A549 (cell line): Measurements from ENCODE around the gene SBK3. TPM values are rescaled to one million over a fixed set of nuclear protein-coding genes. Genes with fewer than 3 reads are reported as not detected.

Experiments
- ATAC-seq, 2 experiments: fragments of 200-7000 bp in 1 of 2; fragments of >200 bp in 1 of 2; cut with Nextera tagmentation in 1 of 2; cut with Tn5 transposase in 1 of 2; 3 replicates each; pipeline versions ENCODE4 v1.8.0 to v1.9.1; 2018 to 2020; ENCODE audit warnings: mild to moderate bottlenecking in 1 of 2, moderate library complexity in 1 of 2
- CTCF ChIA-PET: fragments of 300-600 bp; sonication (Branson Sonifier 250); formaldehyde crosslinking; extraction: SDS; loops from one replicate; lab custom pipeline; 2021; ENCODE audit warnings: antibody characterized with exemption, inconsistent platforms; lab: Yijun Ruan, JAX
- POLR2A ChIA-PET: fragments of 350-600 bp; formaldehyde crosslinking; extraction: SDS; loops from one replicate; lab custom pipeline; 2021; ENCODE audit warnings: antibody characterized with exemption, inconsistent platforms; lab: Yijun Ruan, JAX
- DNase-seq, 2 experiments: peaks; one replicate each; pipeline versions ENCODE4 v3.0.0 to v3.0.0-alpha.2; 2011 to 2016; ENCODE audit warnings: low read depth in 1 of 2, low spot score in 1 of 2
- FAIRE-seq: peaks from 2 replicates; lab custom pipeline; 2011; peaks lifted over from hg19 to GRCh38; lab: Jason Lieb, UNC
- H3K27ac ChIP-seq, 2 experiments: fragments of >200 bp; sonication (Bioruptor Twin); formaldehyde crosslinking; 3 replicates each; pipeline ENCODE4 v1.5.1; 2016 to 2017
- H3K4me1 ChIP-seq: fragments of >200 bp; sonication (Bioruptor Twin); formaldehyde crosslinking; 3 replicates; pipeline ENCODE4 v1.6.1; 2016
- H3K4me2 ChIP-seq: fragments of >200 bp; sonication (Bioruptor Twin); formaldehyde crosslinking; 3 replicates; pipeline ENCODE4 v1.6.1; 2016
- H3K4me3 ChIP-seq: fragments of >200 bp; sonication (Bioruptor Twin); formaldehyde crosslinking; 3 replicates; pipeline ENCODE4 v1.5.1; 2016
- H3K9me3 ChIP-seq: fragments of >200 bp; sonication (Bioruptor Twin); formaldehyde crosslinking; 3 replicates; pipeline ENCODE4 v1.6.1; 2016
- BCL3 ChIP-seq: fragments of >200 bp; sonication (Bioruptor Twin); formaldehyde crosslinking; IDR thresholded peaks from 3 replicates; pipeline ENCODE4 v1.6.1; 2016
- BHLHE40 ChIP-seq: IDR thresholded peaks from 2 replicates; pipeline ENCODE4 v1.6.1; 2012; ENCODE audit warnings: low read depth, low read length, inconsistent platforms
- CBX2 ChIP-seq: fragments of 200-600 bp; sonication (generic); IDR thresholded peaks from 2 replicates; pipeline ENCODE4 v1.6.1; 2016; ENCODE audit warnings: low read depth, mild to moderate bottlenecking, borderline replicate concordance
- CHD4 ChIP-seq: fragments of 200-600 bp; sonication (generic); IDR thresholded peaks from 2 replicates; pipeline ENCODE4 v1.6.1; 2016; ENCODE audit warnings: antibody characterized with exemption, mild to moderate bottlenecking, borderline replicate concordance
- CTCF ChIP-seq: fragments of >200 bp; sonication (Bioruptor Twin); formaldehyde crosslinking; IDR thresholded peaks from 3 replicates; pipeline ENCODE4 v1.5.1; 2016
- E2F6 ChIP-seq: IDR thresholded peaks from 2 replicates; pipeline ENCODE4 v1.6.1; 2012; ENCODE audit warnings: low read depth, borderline replicate concordance
- EHMT2 ChIP-seq: fragments of 200-600 bp; sonication (generic); IDR thresholded peaks from 2 replicates; pipeline ENCODE4 v1.6.1; 2016; ENCODE audit warnings: antibody characterized with exemption, low read depth, mild to moderate bottlenecking, moderate library complexity
- ESRRA ChIP-seq: fragments of 150-350 bp; IDR thresholded peaks from 2 replicates; pipeline ENCODE4 v1.6.1; 2014; ENCODE audit warnings: mild to moderate bottlenecking, low read length, borderline replicate concordance
- FOSB ChIP-seq: fragments of 250-450 bp; sonication (Bioruptor Pico); IDR thresholded peaks from 2 replicates; pipeline ENCODE4 v1.5.0; 2020; ENCODE audit warnings: mild to moderate bottlenecking, moderate library complexity
- FOXS1 ChIP-seq: fragments of 250-450 bp; sonication (Bioruptor Pico); IDR thresholded peaks from 2 replicates; pipeline ENCODE4 v1.5.0; 2020; ENCODE audit warnings: mild to moderate bottlenecking, moderate library complexity
- HDAC2 ChIP-seq: fragments of 200-600 bp; sonication (generic); IDR thresholded peaks from 2 replicates; pipeline ENCODE4 v1.6.1; 2016
- HES2 ChIP-seq: fragments of >200 bp; sonication (Bioruptor Twin); formaldehyde crosslinking; IDR thresholded peaks from 2 replicates; pipeline ENCODE4 v1.6.1; 2016
- HOXA7 ChIP-seq: fragments of 250-450 bp; sonication (Bioruptor Pico); IDR thresholded peaks from 2 replicates; pipeline ENCODE4 v1.5.0; 2020; ENCODE audit warnings: mild to moderate bottlenecking, moderate library complexity
- JUN ChIP-seq, 2 experiments: fragments of >200 bp; sonication (Bioruptor Twin); formaldehyde crosslinking; IDR thresholded peaks; 2 replicates in 1 of 2; 3 replicates in 1 of 2; pipeline ENCODE4 v1.6.1; 2016 to 2017
- JUNB ChIP-seq: fragments of >200 bp; sonication (Bioruptor Twin); formaldehyde crosslinking; IDR thresholded peaks from 2 replicates; pipeline ENCODE4 v1.6.1; 2016
- KDM5A ChIP-seq: fragments of 200-600 bp; sonication (generic); IDR thresholded peaks from 2 replicates; pipeline ENCODE4 v1.6.1; 2016; ENCODE audit warnings: antibody characterized with exemption, mild to moderate bottlenecking
- MAFK ChIP-seq: fragments of 450-650 bp; IDR thresholded peaks from 2 replicates; pipeline ENCODE4 v1.6.1; 2014; ENCODE audit not compliant: partially characterized antibody
- MYC ChIP-seq: IDR thresholded peaks from 2 replicates; pipeline ENCODE4 v1.6.1; 2012; ENCODE audit warnings: mild to moderate bottlenecking, inconsistent platforms, low read length, improper control_type of control experiment, borderline replicate concordance
- PHF8 ChIP-seq: fragments of 200-600 bp; sonication (generic); IDR thresholded peaks from 2 replicates; pipeline ENCODE4 v1.6.1; 2016; ENCODE audit warnings: low read depth, mild to moderate bottlenecking, antibody characterized with exemption, moderate library complexity, borderline replicate concordance
- POLR2A ChIP-seq: IDR thresholded peaks from 2 replicates; pipeline ENCODE4 v1.6.1; 2012; ENCODE audit warnings: mild to moderate bottlenecking, low read length
- RAD21 ChIP-seq, 2 experiments: fragments of >200 bp in 1 of 2; sonication (Bioruptor Twin) in 1 of 2; formaldehyde crosslinking in 1 of 2; IDR thresholded peaks in 1 of 2; conservative IDR thresholded peaks in 1 of 2; 2 replicates in 1 of 2; 3 replicates in 1 of 2; pipeline ENCODE4 v1.6.1; 2012 to 2018; ENCODE audit warnings: inconsistent platforms in 1 of 2
- RFX5 ChIP-seq: fragments of 450-650 bp; IDR thresholded peaks from 2 replicates; pipeline ENCODE4 v1.7.1; 2014; ENCODE audit warnings: antibody characterized with exemption, mild to moderate bottlenecking, moderate library complexity
- RNF2 ChIP-seq: fragments of 200-600 bp; sonication (generic); IDR thresholded peaks from 2 replicates; pipeline ENCODE4 v1.6.1; 2016; ENCODE audit warnings: low read depth, mild to moderate bottlenecking, antibody characterized with exemption, moderate library complexity, borderline replicate concordance
- ZC3H11A ChIP-seq: fragments of 450-650 bp; IDR thresholded peaks from 2 replicates; pipeline ENCODE4 v1.6.1; 2014; ENCODE audit warnings: antibody characterized with exemption, mild to moderate bottlenecking
- ZSCAN20 ChIP-seq: fragments of 250-450 bp; sonication (Bioruptor Pico); IDR thresholded peaks from 2 replicates; pipeline ENCODE4 v1.8.0; 2022; ENCODE audit warnings: mild to moderate bottlenecking, moderate library complexity
- WGBS: methylation state at CpG from one replicate; pipeline ENCODE4 v1.1.6; 2017; ENCODE audit errors: missing lambda C conversion rate; 5-methylcytosine and 5-hydroxymethylcytosine counted together
- polyA plus RNA-seq, 4 experiments: library from polyadenylated mRNA; depleted of rRNA in 3 of 4; stranded (reverse); fragments of >200 nt; fragmentation: RNase III in 1 of 4; extraction: RNeasy Plus Mini Kit Qiagen cat#74134 plus additional on column Dnase treatment in 1 of 4; gene quantifications; 2 replicates in 3 of 4; 3 replicates in 1 of 4; pipeline ENCODE4 v1.2.3, GENCODE V29; 2011 to 2017

SBK3 gene
- polyA plus RNA-seq, 2 of the 4 experiments (the other 2 are of a cell fraction) = 1.1 TPM

GRCh38 chr19:55503157-55503501 is 42.2 kb downstream of the SBK3 start:
- peaks cover 9% of the 10 kb centered on the region; the same call in 1 of the 3 replicates for H3K9me3 ChIP-seq
- CTCF ChIA-PET = interaction anchor here (0.8 to 15.3 kb wide), 30 partner anchors 11 to 414 kb away, joined by 3 to 363 read pairs (median 12); partner anchors contain the start of genes FIZ1, NAT14, SSC5D and TMEM238
- ATAC-seq = no peak
- H3K4me3 ChIP-seq = no peak overlapping the region
- FAIRE-seq = no peak
- H3K4me2 ChIP-seq = no peak overlapping the region; the same call in 2 of the 3 replicates
- POLR2A ChIA-PET = interaction anchor here (1.0 to 2.2 kb wide), 5 partner anchors 18 to 121 kb away, joined by 3 to 9 read pairs (median 7); partner anchors contain the start of genes NAT14, ZNF524, ZNF628 and ZNF784
- TF ChIP-seq CTCF = no peak
- no peak for TF ChIP-seq PHF8
- no peak for DNase-seq
- no peak overlapping the region for H3K27ac ChIP-seq
- H3K4me1 ChIP-seq = no peaks in the 10 kb centered on the region
- 95% methylated on average over 17 of the region's 17 CpGs for WGBS

GRCh38 chr19:55502197-55502952 is 43.0 kb downstream of the SBK3 start:
- TF ChIP-seq POLR2A (no peak), RAD21 (conservative IDR thresholded peaks at IDR 0.05 in 1 of 2, IDR thresholded peaks at IDR 0.05 in 1 of 2) (no peak), BHLHE40 (no peak), FOSB (no peak), FOXS1 (no peak), RNF2 (no peak), EHMT2 (no peak), CHD4 (no peak), RFX5 (no peak), ZSCAN20 (CRISPR knock-in tag) (no peak), KDM5A (no peak), HES2 (no peak), HDAC2 (no peak), ESRRA (no peak), JUN (IDR thresholded peaks at IDR 0.05) (no peak)
- Histone ChIP-seq H3K4me1 (no peaks in the 10 kb centered on the region), H3K9me3 (peaks cover 9% of the 10 kb centered on the region; the same call in 1 of the 3 replicates), H3K27ac (no peak overlapping the region), H3K4me3 (no peak overlapping the region), H3K4me2 (no peak overlapping the region)
- WGBS = 89% methylated on average over 9 of the region's 9 CpGs
- ChIA-PET POLR2A (interaction anchor here (1.0 kb wide), 1 partner anchor 102 kb away, joined by 3 read pairs; the partner anchor contains the start of gene ZNF865), CTCF (interaction anchor here (1.2 to 15.3 kb wide), 9 partner anchors 12 to 362 kb away, joined by 6 to 363 read pairs (median 40); partner anchors contain the start of genes NAT14, SSC5D, ZNF628 and ZNF784)
- ATAC-seq = no peak
- FAIRE-seq = no peak
- no peak for DNase-seq

- DNase-seq (no peak), FAIRE-seq (no peak), ATAC-seq (no peak)
- Histone ChIP-seq H3K4me1 (no peaks in the 10 kb centered on the region), H3K4me3 (no peak overlapping the region), H3K27ac (no peak overlapping the region), H3K4me2 (no peak overlapping the region), H3K9me3 (peaks cover 9% of the 10 kb centered on the region; the same call in 1 of the 3 replicates)
- CTCF ChIA-PET = interaction anchor here (0.7 to 5.7 kb wide), 9 partner anchors 12 to 411 kb away, joined by 3 to 219 read pairs (median 6); partner anchors contain the start of genes NAT14, SSC5D and ZNF865
- POLR2A ChIA-PET = interaction anchor here (1.0 to 1.3 kb wide), 2 partner anchors 24 to 124 kb away, joined by 3 to 6 read pairs; partner anchors contain the start of genes ZNF628 and ZNF784
- WGBS = 87% methylated on average over 26 of the region's 26 CpGs
- TF ChIP-seq CBX2 = no peak
- TF ChIP-seq E2F6 = no peak
- no peak for TF ChIP-seq BCL3
- no peak for TF ChIP-seq MYC
- no peak for TF ChIP-seq MAFK
- no peak for TF ChIP-seq HOXA7 (CRISPR knock-in tag)
- TF ChIP-seq ZC3H11A = no peak
- no peak for TF ChIP-seq JUNB
- no peak for TF ChIP-seq RAD21 (conservative IDR thresholded peaks at IDR 0.05 in 1 of 2, IDR thresholded peaks at IDR 0.05 in 1 of 2)
These were observed 44.9 kb downstream of the SBK3 start for GRCh38 chr19:55500368-55500952.
